Neutrophil (primary cell): ENCODE data around the gene SH3BGR.
A peak's percentile ranks its signal among the peaks of the same experiment; 100 is the strongest.

ENCODE experiments used
- H3K27ac ChIP-seq: fragments of 200-600 bp; sonication (generic); 2 replicates; pipeline ENCODE4 v1.5.1; 2016; ENCODE audit warnings: mild to moderate bottlenecking, moderate library complexity
- H3K27me3 ChIP-seq: fragments of 200-600 bp; sonication (generic); 2 replicates; pipeline ENCODE4 v1.6.0; 2016; ENCODE audit warnings: mild to moderate bottlenecking
- H3K36me3 ChIP-seq: fragments of 200-600 bp; sonication (generic); 2 replicates; pipeline ENCODE4 v1.5.1; 2017
- H3K4me1 ChIP-seq, 2 experiments: fragments of 200-600 bp in 1 of 2; sonication (generic) in 1 of 2; 1 replicate in 1 of 2; 2 replicates in 1 of 2; pipeline versions ENCODE4 v1.5.1 to v1.6.1; 2013 to 2016; ENCODE audit warnings: low read depth in 1 of 2, low read length in 1 of 2, mild to moderate bottlenecking in 1 of 2, moderate library complexity in 1 of 2; ENCODE audit not compliant: control insufficient read depth in 1 of 2, insufficient read depth in 1 of 2
- H3K4me3 ChIP-seq, 2 experiments: fragments of 200-600 bp in 1 of 2; sonication (generic) in 1 of 2; 1 replicate in 1 of 2; 2 replicates in 1 of 2; pipeline ENCODE4 v1.5.1; 2013 to 2016; ENCODE audit warnings: low read depth in 1 of 2, low read length in 1 of 2, mild to moderate bottlenecking in 1 of 2, moderate library complexity in 1 of 2
- H3K9me3 ChIP-seq: fragments of 200-600 bp; sonication (generic); 2 replicates; pipeline ENCODE4 v1.5.1; 2016
- TF ChIP-seq, protein P1 (sequence below): fragments of 200-600 bp; sonication (generic); IDR thresholded peaks from 2 replicates; pipeline ENCODE4 v1.5.1; 2016; ENCODE audit warnings: antibody characterized with exemption

SH3BGR gene

DNA sequence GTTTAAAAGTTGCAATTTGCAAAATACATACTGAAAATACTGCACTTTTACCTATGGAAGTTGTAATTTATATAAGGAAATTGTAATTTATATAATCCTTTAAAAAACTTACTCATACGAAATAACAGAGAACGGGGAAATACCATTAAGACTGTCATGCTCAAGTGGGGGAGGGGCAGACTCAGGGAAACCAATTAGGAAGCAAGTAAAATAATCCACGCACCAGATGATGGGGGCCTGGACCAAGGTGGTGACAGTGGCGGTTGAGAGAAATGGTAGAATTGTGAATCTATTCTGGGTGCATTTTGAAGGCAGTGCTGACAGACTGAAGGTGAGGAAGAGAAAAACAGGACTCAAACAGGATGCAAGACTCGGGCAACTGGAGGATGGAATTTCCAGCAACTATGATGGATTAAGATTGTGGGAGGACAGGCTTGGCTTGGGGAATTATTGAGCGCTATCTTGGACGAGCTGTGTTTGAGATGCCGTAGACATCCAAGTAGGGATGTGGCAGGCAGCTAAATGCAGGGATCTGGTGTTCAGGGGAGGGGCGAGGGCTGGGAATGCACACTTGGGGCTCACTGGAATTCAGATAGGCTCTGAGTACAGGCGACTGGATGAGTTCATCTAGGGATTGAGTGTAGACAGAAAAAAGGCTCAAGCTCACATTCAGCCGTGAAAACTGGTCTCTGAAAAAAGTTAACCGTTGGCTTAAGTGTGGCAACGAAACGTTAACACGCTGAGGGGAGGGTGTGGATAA lies 7.2 kb upstream of the SH3BGR start:
- Histone ChIP-seq H3K27ac (no peak overlapping the region), H3K9me3 (no peaks in the 10 kb centered on the region), H3K4me1 (peaks cover 9 to 17% of the 10 kb centered on the region in 2 experiments), H3K36me3 (no peaks in the 10 kb centered on the region), H3K4me3 (peak overlapping the region; percentile 77 to 89), H3K27me3 (peaks cover 8% of the 10 kb centered on the region)
- TF ChIP-seq, protein P1, sequence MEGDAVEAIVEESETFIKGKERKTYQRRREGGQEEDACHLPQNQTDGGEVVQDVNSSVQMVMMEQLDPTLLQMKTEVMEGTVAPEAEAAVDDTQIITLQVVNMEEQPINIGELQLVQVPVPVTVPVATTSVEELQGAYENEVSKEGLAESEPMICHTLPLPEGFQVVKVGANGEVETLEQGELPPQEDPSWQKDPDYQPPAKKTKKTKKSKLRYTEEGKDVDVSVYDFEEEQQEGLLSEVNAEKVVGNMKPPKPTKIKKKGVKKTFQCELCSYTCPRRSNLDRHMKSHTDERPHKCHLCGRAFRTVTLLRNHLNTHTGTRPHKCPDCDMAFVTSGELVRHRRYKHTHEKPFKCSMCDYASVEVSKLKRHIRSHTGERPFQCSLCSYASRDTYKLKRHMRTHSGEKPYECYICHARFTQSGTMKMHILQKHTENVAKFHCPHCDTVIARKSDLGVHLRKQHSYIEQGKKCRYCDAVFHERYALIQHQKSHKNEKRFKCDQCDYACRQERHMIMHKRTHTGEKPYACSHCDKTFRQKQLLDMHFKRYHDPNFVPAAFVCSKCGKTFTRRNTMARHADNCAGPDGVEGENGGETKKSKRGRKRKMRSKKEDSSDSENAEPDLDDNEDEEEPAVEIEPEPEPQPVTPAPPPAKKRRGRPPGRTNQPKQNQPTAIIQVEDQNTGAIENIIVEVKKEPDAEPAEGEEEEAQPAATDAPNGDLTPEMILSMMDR = no peak

DNA sequence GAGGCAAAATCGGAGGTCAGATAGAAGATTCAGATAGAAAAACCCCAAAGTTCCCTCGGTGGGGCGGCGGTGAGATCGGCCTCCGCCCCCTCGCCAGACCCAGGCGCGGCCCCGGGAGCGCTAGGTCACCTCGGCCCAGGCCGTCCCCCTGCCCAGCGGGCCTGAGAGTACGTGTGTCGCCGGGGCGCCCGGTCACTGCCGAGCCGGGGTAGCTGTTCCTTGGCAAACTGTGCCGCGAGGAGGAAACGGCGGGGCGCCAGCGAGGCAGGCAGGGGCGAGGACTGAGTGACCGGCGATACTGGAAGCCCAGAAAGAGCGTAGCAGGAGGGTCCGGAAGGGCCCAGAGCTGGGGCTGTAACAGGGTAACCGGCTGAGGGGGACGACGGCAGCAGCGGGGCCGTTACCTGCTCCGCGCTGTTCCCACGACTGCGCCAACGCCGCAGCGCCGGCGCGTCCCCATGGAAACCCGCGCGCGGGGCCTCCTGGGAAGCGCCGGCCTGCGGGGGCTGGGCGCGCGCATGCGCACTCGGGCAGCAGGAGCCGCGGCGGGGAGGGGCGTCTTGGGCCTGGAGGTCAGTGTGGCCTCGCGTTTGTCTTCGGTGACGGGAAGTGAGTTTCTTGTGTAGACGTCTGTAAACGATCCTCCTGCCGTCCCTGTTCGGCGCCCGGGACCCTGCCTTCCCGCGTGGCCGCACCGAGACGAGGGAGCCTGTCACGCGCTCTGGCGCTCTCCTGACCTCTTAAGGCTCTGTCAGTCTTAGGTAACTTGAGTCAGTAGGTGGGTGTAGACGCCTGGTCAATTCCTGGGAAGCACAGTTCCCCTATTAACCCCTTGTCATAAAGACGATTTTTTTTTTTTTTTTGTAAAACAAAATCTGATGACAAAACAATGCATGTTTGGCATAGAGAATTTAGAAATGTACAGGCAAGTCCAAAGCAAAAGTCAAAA lies 6.2 kb upstream of the SH3BGR start, which contains the start of gene LCA5L:
LCA5L (minus strand) TSS at position 458 of the 949 bp plus-strand sequence. CDS start 17,285 bp downstream, outside the sequence.
- H3K36me3 ChIP-seq = no peaks in the 10 kb centered on the region
- TF ChIP-seq, protein P1 = peak; percentile 11
- H3K27me3 ChIP-seq = peaks cover 8% of the 10 kb centered on the region
- no peaks in the 10 kb centered on the region for H3K9me3 ChIP-seq
- peak within 1 kb of the TSS; percentile 77 to 89 for H3K4me3 ChIP-seq
- peaks cover 9 to 17% of the 10 kb centered on the region in 2 experiments for H3K4me1 ChIP-seq
- H3K27ac ChIP-seq = peak within 1 kb of the TSS; percentile 74

DNA sequence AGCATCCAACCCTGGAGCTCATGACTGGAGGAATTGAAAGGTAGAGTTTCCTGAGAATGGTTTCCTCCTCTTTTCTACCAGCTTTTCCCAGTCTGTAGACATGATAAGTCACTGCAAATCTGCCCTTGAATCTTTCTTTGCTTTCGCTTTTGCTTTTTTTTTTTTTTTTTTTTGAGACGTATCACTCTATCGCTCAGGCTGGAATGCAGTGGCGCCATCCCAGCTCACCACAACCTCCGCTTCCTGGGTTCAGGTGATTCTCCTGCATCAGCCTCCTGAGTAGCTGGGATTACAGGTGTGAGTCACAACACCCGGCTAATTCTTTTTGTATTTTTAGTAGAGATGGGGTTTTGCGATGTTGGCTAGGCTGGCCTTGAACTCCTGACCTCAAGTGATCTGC lies 4.5 kb upstream of the SH3BGR start:
- no peaks in the 10 kb centered on the region for H3K36me3 ChIP-seq
- H3K9me3 ChIP-seq = no peaks in the 10 kb centered on the region
- H3K4me1 ChIP-seq = peaks cover 9 to 17% of the 10 kb centered on the region in 2 experiments
- no peak overlapping the region for H3K4me3 ChIP-seq
- TF ChIP-seq, protein P1 = no peak
- peaks cover 11% of the 10 kb centered on the region for H3K27me3 ChIP-seq
- H3K27ac ChIP-seq = no peak overlapping the region

DNA sequence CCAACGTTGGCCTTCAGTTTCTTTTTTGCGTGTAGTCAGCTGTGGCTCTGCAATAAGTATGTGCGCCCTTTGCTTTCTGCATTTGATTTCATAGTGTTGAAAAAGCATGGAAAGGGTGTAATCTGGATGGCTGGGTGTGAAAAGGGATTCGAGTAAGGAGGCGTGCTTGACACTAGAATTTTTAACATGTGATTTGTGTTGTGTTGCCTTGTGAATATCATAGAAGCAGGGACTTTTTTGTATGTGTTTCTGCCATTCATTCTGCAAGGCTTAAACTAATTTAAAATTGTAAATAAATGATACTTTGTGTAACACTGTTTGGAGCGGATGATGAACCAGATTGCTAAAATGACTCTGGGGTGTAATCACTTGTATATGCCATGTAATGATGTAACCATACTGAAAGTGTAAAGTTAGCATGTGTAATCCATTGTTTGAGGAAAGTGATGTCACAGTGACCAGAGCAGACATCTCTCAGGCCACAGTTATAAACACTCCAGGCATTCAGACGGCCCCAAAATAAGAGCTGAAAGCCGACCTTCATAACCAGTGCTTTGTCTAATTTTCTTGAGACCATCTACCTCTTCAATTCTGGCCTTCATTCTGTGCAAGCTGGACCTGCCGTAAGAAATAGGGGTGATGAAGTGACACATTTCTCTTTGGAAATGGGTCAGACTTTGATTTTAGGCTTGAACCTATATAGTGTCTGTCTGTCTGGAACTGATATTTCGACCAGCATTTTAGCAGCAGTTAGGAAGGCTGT lies 618 bp downstream of the SH3BGR start:
- Histone ChIP-seq H3K9me3 (no peaks in the 10 kb centered on the region), H3K36me3 (no peaks in the 10 kb centered on the region), H3K27ac (no peak overlapping the region), H3K4me3 (no peak overlapping the region), H3K4me1 (no peaks in the 10 kb centered on the region), H3K27me3 (peaks cover 3% of the 10 kb centered on the region)
- TF ChIP-seq, protein P1 = no peak

DNA sequence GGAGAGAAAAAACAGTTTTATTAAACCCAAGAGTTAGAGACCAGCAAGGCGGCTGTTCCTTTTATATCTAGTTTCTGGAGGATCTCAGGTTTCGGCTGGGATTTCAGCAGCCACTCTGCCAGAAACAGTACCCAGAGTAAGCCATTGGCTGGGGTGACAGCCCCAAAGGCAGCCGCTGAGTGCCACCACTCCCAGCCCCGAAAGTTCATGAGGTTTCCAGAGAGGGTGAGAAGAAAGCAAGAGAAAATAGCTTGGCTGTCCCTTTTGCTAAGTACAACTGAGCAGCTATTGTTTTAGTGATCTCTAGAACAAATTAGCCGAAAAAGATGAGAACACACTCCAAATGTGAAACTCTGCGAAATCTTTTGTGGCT lies 1.2 kb downstream of the SH3BGR start:
- TF ChIP-seq, protein P1 = no peak
- no peak overlapping the region for H3K27ac ChIP-seq
- no peaks in the 10 kb centered on the region for H3K36me3 ChIP-seq

More for the DNA sequence above, 1.2 kb downstream of the SH3BGR start:
- no peaks in the 10 kb centered on the region for H3K4me1 ChIP-seq
- no peak overlapping the region for H3K4me3 ChIP-seq
- no peaks in the 10 kb centered on the region for H3K9me3 ChIP-seq
- peaks cover 3% of the 10 kb centered on the region for H3K27me3 ChIP-seq
